ENCODE measurements around the gene DNM2.
A peak's percentile ranks its signal among the peaks of the same experiment; 100 is the strongest.

Gene DNM2

DNA sequence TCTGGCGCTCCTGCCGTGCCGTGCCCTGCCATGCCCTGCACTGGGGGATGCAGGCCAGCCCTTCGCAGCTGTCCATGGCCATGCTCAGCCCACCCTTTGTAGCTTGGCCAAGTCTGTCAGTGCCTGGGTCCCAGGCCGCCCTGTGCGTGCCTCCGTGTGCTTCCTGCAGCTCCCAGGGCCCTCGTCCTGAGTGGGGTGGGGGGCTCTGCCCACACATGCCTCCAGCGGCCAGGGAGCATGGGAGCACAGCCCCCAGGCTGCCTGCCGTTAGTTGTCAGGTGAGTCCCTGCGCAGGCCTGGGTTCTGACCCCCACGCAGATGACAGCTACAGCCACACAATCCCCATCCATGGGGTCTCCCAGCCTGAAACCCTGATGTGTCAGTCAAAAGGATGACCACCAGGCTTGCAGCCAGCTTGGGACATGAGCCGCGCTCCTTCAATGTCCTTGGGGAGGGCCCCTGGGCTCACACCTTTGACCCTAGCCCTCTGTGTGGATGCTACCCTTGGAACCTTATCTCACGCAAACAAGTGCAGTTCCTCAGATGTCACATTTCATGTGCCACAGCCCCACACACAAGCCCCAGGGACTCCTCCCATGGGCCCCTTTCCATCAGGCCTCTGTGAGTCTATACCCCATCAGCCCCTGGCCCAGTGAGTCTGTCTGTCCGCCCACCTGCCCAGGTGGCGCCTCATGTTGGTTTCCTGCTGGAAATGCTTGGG lies 93.7 kb downstream of the DNM2 start:
- H3K36me3 ChIP-seq (ENCODE audit: insufficient read depth, insufficient read length, low read length), result peaks cover 76% of the 10 kb centered on the region
- DNase-seq (ENCODE audit: low read depth, low spot score), result no peak
- H3K9me3 ChIP-seq (ENCODE audit: insufficient read depth, low read length), result no peaks in the 10 kb centered on the region
- H3K27me3 ChIP-seq (ENCODE audit: insufficient read depth, insufficient read length), result no peaks in the 10 kb centered on the region
- no peak overlapping the region for H3K4me3 ChIP-seq (ENCODE audit: insufficient read length, low read depth)
- peaks cover 25% of the 10 kb centered on the region for H3K4me1 ChIP-seq (ENCODE audit: insufficient read depth, insufficient read length)
- TF ChIP-seq YY1 (IDR thresholded peaks at IDR 0.05; ENCODE audit: insufficient read depth, insufficient read length), result no peak
- no peak for TF ChIP-seq ZNF274 (IDR thresholded peaks at IDR 0.05; ENCODE audit: low read depth, low read length)
- no peak overlapping the region for H3K9ac ChIP-seq (ENCODE audit: insufficient read length, low read depth)

DNA sequence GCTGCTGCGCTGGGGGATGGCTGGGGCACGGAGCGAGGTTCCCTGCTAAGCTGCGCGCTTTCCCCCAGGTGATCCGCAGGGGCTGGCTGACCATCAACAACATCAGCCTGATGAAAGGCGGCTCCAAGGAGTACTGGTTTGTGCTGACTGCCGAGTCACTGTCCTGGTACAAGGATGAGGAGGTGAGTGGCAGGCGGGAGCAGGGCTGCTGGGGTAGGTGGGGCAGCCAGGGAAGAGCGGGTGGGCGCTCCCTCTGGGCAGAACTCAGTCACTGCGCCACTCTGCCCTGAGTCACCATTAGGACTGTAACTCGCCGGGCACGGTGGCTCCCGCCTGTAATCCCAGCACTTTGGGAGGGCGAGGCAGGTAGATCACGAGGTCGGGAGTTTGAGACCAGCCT lies 94.3 kb downstream of the DNM2 start:
- Histone ChIP-seq H3K36me3 (ENCODE audit: insufficient read depth, insufficient read length, low read length) (peaks cover 81% of the 10 kb centered on the region), H3K4me1 (ENCODE audit: insufficient read depth, insufficient read length) (peaks cover 25% of the 10 kb centered on the region), H3K9me3 (ENCODE audit: insufficient read depth, low read length) (no peaks in the 10 kb centered on the region), H3K4me3 (ENCODE audit: insufficient read length, low read depth) (no peak overlapping the region), H3K27me3 (ENCODE audit: insufficient read depth, insufficient read length) (no peaks in the 10 kb centered on the region), H3K9ac (ENCODE audit: insufficient read length, low read depth) (no peak overlapping the region)
- DNase-seq (ENCODE audit: low read depth, low spot score), result no peak
- TF ChIP-seq YY1 (IDR thresholded peaks at IDR 0.05; ENCODE audit: insufficient read depth, insufficient read length) (no peak), ZNF274 (IDR thresholded peaks at IDR 0.05; ENCODE audit: low read depth, low read length) (no peak), SUZ12 (IDR thresholded peaks at IDR 0.05; ENCODE audit: extremely low read depth, insufficient read depth, insufficient read length) (no peak)

DNA sequence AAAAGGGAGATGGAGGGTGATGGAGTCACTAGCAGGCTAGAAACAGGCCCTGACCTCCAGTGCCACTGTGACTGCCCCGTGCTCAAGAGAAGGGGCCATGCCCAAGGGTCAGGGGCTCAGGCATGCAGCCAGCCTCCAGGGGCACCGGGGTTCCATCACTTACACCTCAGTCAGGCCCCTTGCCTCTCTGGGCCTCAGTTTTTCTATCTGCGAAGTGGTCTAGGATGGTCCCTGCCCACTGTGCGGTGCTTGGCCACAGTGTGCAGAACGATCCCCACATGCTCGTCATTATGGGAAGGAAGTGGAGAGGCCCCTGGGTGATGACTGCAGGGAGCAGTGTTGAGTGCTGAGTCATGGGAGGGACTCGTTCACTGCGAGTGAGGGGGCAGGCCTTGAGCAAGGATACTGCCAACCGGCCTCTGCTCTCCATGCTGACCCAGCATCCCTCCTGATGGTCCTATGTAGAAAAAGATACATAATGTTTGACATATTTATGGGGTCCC lies 95.1 kb downstream of the DNM2 start:
- no peaks in the 10 kb centered on the region for H3K9me3 ChIP-seq (ENCODE audit: insufficient read depth, low read length)
- H3K4me1 ChIP-seq (ENCODE audit: insufficient read depth, insufficient read length), result peaks cover 25% of the 10 kb centered on the region
- H3K36me3 ChIP-seq (ENCODE audit: insufficient read depth, insufficient read length, low read length), result peaks cover 84% of the 10 kb centered on the region
- no peak for DNase-seq (ENCODE audit: low read depth, low spot score)
- no peaks in the 10 kb centered on the region for H3K27me3 ChIP-seq (ENCODE audit: insufficient read depth, insufficient read length)
- no peak for TF ChIP-seq SUZ12 (IDR thresholded peaks at IDR 0.05; ENCODE audit: extremely low read depth, insufficient read depth, insufficient read length)
- TF ChIP-seq ZNF274 (IDR thresholded peaks at IDR 0.05; ENCODE audit: low read depth, low read length), result no peak
- no peak for TF ChIP-seq YY1 (IDR thresholded peaks at IDR 0.05; ENCODE audit: insufficient read depth, insufficient read length)
- H3K9ac ChIP-seq (ENCODE audit: insufficient read length, low read depth), result no peak overlapping the region
- no peak overlapping the region for H3K4me3 ChIP-seq (ENCODE audit: insufficient read length, low read depth)

DNA sequence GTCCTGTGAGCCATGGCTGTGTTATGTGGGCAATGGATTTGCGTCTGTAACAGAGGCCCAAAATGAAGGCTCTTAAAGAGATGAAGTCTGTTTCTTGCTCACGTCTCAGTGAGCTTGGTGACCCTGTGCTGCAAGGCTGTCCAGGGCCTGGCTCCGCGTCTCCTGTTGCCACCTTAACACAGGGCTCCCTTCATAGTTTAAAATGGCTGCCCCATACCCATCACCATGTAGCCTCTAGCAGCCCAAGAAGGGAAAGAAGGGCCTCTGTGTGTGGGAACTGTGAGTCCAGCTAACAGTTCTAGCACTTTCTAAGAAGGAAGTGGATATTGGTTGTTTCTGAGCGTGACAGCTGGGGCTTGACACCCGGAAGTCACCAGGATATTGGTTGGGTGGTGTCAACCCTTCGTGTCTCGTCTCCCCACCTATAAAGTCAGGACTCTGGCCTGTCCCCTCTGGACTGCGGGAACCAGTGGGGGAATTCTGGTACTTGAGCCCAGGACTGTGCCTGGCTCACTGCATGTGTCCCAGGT lies 97.2 kb downstream of the DNM2 start:
- no peak overlapping the region for H3K9ac ChIP-seq (ENCODE audit: insufficient read length, low read depth)
- H3K4me3 ChIP-seq (ENCODE audit: insufficient read length, low read depth), result no peak overlapping the region
- DNase-seq (ENCODE audit: low read depth, low spot score), result no peak
- no peaks in the 10 kb centered on the region for H3K9me3 ChIP-seq (ENCODE audit: insufficient read depth, low read length)
- H3K27me3 ChIP-seq (ENCODE audit: insufficient read depth, insufficient read length), result no peaks in the 10 kb centered on the region
- peaks cover 25% of the 10 kb centered on the region for H3K4me1 ChIP-seq (ENCODE audit: insufficient read depth, insufficient read length)
- TF ChIP-seq ZNF274 (IDR thresholded peaks at IDR 0.05; ENCODE audit: low read depth, low read length), result no peak
- TF ChIP-seq YY1 (IDR thresholded peaks at IDR 0.05; ENCODE audit: insufficient read depth, insufficient read length), result no peak
- no peak for TF ChIP-seq SUZ12 (IDR thresholded peaks at IDR 0.05; ENCODE audit: extremely low read depth, insufficient read depth, insufficient read length)
- H3K36me3 ChIP-seq (ENCODE audit: insufficient read depth, insufficient read length, low read length), result peaks cover 83% of the 10 kb centered on the region

DNA sequence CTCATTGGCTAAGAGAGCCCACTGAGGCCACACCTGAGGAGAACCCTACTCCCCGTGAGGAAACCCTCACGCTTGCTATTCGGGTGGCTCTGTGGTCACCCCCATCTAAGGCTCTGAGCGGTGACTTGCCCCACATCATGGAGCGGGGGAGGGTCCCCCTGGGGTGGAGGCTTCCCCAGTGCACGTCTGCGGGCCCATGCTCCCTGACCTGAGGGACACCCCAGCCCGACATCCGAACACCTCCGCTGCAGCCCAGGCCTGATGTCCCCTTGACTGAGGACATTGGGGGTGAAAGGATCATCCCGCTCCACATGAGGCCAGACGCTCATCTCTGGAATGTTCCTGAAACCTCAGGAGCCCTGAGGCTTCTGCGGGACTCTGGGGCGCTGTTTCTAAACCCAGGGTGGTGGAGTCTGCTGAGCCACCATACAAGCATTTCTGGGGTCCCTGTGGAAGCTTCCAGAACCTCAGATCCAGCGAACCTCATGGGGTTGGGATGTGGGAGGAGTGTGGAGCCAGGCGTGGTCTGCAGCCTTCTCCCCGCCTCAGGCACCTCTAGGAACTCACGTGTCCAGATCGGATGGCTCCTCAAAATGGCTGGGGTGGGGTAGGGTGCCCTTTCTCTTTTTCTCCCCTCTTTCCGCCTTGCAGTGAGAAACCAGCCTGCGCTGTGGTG lies 98.2 kb downstream of the DNM2 start:
- no peaks in the 10 kb centered on the region for H3K9me3 ChIP-seq (ENCODE audit: insufficient read depth, low read length)
- H3K36me3 ChIP-seq (ENCODE audit: insufficient read depth, insufficient read length, low read length), result peaks cover 83% of the 10 kb centered on the region
- no peaks in the 10 kb centered on the region for H3K27me3 ChIP-seq (ENCODE audit: insufficient read depth, insufficient read length)
- TF ChIP-seq YY1 (IDR thresholded peaks at IDR 0.05; ENCODE audit: insufficient read depth, insufficient read length) (no peak), SUZ12 (IDR thresholded peaks at IDR 0.05; ENCODE audit: extremely low read depth, insufficient read depth, insufficient read length) (no peak), ZNF274 (IDR thresholded peaks at IDR 0.05; ENCODE audit: low read depth, low read length) (no peak)
- no peak overlapping the region for H3K9ac ChIP-seq (ENCODE audit: insufficient read length, low read depth)
- peaks cover 22% of the 10 kb centered on the region for H3K4me1 ChIP-seq (ENCODE audit: insufficient read depth, insufficient read length)
- H3K4me3 ChIP-seq (ENCODE audit: insufficient read length, low read depth), result no peak overlapping the region
- no peak for DNase-seq (ENCODE audit: low read depth, low spot score)

DNA sequence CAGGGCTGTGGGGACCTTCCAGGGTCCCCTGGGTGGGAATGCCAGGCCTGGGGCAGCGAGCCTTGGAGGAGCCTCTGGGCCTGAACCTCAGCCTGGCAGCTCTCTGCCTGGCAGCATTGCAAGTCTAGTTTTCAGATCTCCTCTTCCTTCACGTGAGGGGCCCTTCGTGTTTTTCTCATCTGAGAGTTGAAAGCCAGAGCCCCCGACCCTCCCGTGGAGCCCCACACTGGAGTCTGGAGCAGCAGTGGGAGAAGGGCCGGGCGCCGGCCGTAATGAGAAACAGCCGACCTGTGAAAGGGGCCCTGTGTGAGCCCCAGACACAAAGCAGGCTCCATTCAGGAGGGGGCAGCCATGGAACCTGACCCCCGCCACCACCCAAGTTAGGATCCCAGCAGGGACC lies 98.8 kb downstream of the DNM2 start:
- H3K36me3 ChIP-seq (ENCODE audit: insufficient read depth, insufficient read length, low read length), result peaks cover 82% of the 10 kb centered on the region
- no peak for DNase-seq (ENCODE audit: low read depth, low spot score)
- peak overlapping the region; percentile 39 for H3K9ac ChIP-seq (ENCODE audit: insufficient read length, low read depth)
- H3K9me3 ChIP-seq (ENCODE audit: insufficient read depth, low read length), result no peaks in the 10 kb centered on the region
- peaks cover 18% of the 10 kb centered on the region for H3K4me1 ChIP-seq (ENCODE audit: insufficient read depth, insufficient read length)
- no peaks in the 10 kb centered on the region for H3K27me3 ChIP-seq (ENCODE audit: insufficient read depth, insufficient read length)
- H3K4me3 ChIP-seq (ENCODE audit: insufficient read length, low read depth), result no peak overlapping the region
- TF ChIP-seq ZNF274 (IDR thresholded peaks at IDR 0.05; ENCODE audit: low read depth, low read length), result no peak
- TF ChIP-seq YY1 (IDR thresholded peaks at IDR 0.05; ENCODE audit: insufficient read depth, insufficient read length), result no peak
- TF ChIP-seq SUZ12 (IDR thresholded peaks at IDR 0.05; ENCODE audit: extremely low read depth, insufficient read depth, insufficient read length), result no peak
